ENCODE results near the gene THEM4. TPM values are rescaled to one million over a fixed set of nuclear protein-coding genes. Genes with fewer than 3 reads are reported as not detected.
A peak's percentile ranks its signal among the peaks of the same experiment; 100 is the strongest.

Gene THEM4
- total RNA-seq, 4 donors from 2014 or later, result 9.1 to 45.2 (median 14.6) TPM

- no peak for DNase-seq
- no peak for TF ChIP-seq POLR2A (IDR thresholded peaks at IDR 0.05)
- TF ChIP-seq CTCF (IDR thresholded peaks at IDR 0.05), result no peak
- Histone ChIP-seq H3K4me1 (no peaks in the 10 kb centered on the region), H3K27me3 (no peaks in the 10 kb centered on the region), H3K27ac (no peak overlapping the region), H3K9me3 (no peaks in the 10 kb centered on the region), H3K36me3 (no peaks in the 10 kb centered on the region), H3K4me3 (no peak overlapping the region)
These were observed 15.6 kb upstream of the THEM4 start for GRCh38 chr1:151924691-151925587.

- Histone ChIP-seq H3K27me3 (no peaks in the 10 kb centered on the region), H3K9me3 (no peaks in the 10 kb centered on the region), H3K36me3 (no peaks in the 10 kb centered on the region), H3K4me3 (no peak overlapping the region), H3K4me1 (no peaks in the 10 kb centered on the region), H3K27ac (no peak overlapping the region)
- TF ChIP-seq POLR2A (IDR thresholded peaks at IDR 0.05) (no peak), CTCF (IDR thresholded peaks at IDR 0.05) (no peak)
- DNase-seq, result no peak
These were observed 14.1 kb upstream of the THEM4 start for GRCh38 chr1:151923422-151923821.

- DNase-seq, result no peak
- Histone ChIP-seq H3K4me3 (no peak overlapping the region), H3K27me3 (no peaks in the 10 kb centered on the region), H3K27ac (peak overlapping the region in 1 of 4 donors; percentile 29), H3K36me3 (no peaks in the 10 kb centered on the region), H3K4me1 (no peaks in the 10 kb centered on the region), H3K9me3 (no peaks in the 10 kb centered on the region)
- TF ChIP-seq CTCF (IDR thresholded peaks at IDR 0.05) (no peak), POLR2A (IDR thresholded peaks at IDR 0.05) (no peak)
These were observed 10.8 kb upstream of the THEM4 start for GRCh38 chr1:151920149-151920548.

GRCh38 chr1:151918819-151919610 is 9.7 kb upstream of the THEM4 start:
- no peak overlapping the region for H3K27ac ChIP-seq
- H3K27me3 ChIP-seq, result no peaks in the 10 kb centered on the region
- TF ChIP-seq CTCF (IDR thresholded peaks at IDR 0.05), result no peak
- TF ChIP-seq POLR2A (IDR thresholded peaks at IDR 0.05), result no peak
- no peaks in the 10 kb centered on the region for H3K9me3 ChIP-seq
- DNase-seq, result no peak
- no peaks in the 10 kb centered on the region for H3K36me3 ChIP-seq
- no peaks in the 10 kb centered on the region for H3K4me1 ChIP-seq
- no peak overlapping the region for H3K4me3 ChIP-seq

GRCh38 chr1:151918156-151918555 is 8.8 kb upstream of the THEM4 start:
- TF ChIP-seq CTCF (IDR thresholded peaks at IDR 0.05) (no peak), POLR2A (IDR thresholded peaks at IDR 0.05) (no peak)
- Histone ChIP-seq H3K9me3 (no peaks in the 10 kb centered on the region), H3K4me1 (no peaks in the 10 kb centered on the region), H3K27me3 (no peaks in the 10 kb centered on the region), H3K36me3 (no peaks in the 10 kb centered on the region), H3K27ac (no peak overlapping the region), H3K4me3 (no peak overlapping the region)
- no peak for DNase-seq

Data from Peyer's patch (tissue), 4 donors.